HG03064 (cell line): ENCODE measurements around the gene RO60.
A peak's percentile ranks its signal among the peaks of the same experiment; 100 is the strongest.

ENCODE experiments used
- ATAC-seq: cut with Tn5 transposase; IDR thresholded peaks from one replicate; pipeline ENCODE4 v1.9.1; 2021; ENCODE audit warnings: low read depth; ENCODE audit not compliant: unreplicated experiment

The RO60 gene

DNA sequence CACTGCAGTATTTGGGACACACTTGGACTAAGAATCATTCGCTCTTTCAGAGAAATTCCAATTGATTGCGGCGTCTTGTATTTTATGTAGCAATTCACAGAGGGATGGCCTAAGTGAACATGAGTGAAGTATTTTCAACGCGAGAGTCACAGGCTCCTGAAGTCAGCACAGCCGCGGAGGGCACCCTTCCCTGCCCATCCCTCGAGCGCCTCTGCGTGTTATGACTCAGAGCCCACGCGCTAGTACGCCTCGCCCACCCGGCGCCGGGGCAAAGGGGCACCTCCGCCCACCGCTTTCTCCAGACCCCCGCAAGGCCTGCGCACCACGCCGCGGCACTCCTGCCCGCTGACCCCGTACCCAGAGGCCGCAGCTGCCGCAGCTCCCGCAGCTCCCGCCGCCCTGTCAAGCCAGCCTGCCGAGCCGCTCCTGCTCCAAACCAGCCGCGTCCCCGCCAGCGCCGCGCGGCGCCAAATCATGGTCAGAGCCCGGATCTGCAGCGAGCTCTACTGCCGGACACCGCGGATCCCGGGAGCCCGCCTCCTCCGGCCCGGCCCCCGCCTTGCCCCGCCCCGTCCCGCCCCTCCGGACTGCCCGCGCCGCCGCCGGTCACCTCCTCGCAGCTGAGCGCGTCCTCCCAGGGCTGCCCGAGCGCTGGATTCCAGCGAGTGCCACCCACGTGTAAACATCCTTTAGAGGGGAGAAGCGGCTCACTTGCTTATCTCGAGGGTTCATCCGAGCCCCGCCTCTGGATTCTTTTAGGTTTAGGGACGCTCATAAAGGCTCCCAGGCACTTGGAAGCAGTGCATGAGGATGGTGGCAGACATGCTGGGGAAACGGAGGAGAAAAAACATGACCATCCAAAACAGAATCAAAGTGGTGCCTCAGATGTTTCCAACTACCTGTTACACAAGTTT is 45.8 kb downstream of the RO60 start, which contains the start of gene GLRX2:
Gene GLRX2, minus strand, starts transcription at position 508 of the 914 bp plus-strand sequence. Its CDS starts 32 bp downstream, at position 476.
- ATAC-seq, result peak; percentile 95

DNA sequence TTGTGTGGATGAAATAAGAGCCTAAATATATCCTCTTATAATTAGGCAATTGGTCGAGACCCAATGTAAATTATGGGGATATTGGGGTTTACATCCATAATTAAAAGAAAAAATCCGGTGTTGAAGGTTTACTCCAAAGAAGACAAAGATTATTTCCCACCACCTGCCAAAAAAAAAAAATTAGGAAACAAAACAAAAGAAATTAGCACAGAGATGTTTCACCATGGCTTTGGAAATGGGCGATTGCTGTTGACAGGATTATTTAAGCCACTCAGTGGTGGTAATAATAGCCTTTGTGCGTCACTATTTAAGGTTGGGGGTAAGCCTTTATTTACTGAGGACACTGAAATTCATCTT is 46.4 kb downstream of the RO60 start:
- ATAC-seq, result no peak

DNA sequence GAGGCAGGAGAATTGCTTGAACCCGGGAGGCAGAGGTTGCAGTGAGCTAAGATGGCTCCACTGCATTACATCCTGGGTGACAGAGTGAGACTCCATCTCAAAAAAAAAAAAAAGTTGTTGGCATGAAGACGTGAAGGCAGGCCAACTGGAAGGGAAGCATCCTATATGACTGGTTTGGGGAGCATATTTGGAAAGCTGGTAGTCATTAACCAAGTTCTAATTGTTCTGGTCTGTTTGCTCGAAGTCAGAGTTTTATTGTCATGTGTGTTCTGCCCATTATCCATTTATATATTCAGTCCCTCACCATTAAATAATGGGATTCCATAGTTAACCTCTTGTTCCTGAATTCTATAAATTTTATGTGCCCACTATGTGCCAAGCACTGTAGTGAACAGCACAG is 49.1 kb downstream of the RO60 start:
- no peak for ATAC-seq
